ENCODE results near the gene C3AR1. TPM values are rescaled to one million over a fixed set of nuclear protein-coding genes. Genes with fewer than 3 reads are reported as not detected.
"Not testable (repeated sequence)": the region's sequence is repeated elsewhere in the genome, so short reads cannot be mapped to it uniquely, and the experiment has no call there.

The C3AR1 gene
- polyA plus RNA-seq (ENCODE audit: insufficient read length in 4 of 4) = 1 to 10 TPM; 2.3 to 4.0 (median 3.7) TPM

DNA sequence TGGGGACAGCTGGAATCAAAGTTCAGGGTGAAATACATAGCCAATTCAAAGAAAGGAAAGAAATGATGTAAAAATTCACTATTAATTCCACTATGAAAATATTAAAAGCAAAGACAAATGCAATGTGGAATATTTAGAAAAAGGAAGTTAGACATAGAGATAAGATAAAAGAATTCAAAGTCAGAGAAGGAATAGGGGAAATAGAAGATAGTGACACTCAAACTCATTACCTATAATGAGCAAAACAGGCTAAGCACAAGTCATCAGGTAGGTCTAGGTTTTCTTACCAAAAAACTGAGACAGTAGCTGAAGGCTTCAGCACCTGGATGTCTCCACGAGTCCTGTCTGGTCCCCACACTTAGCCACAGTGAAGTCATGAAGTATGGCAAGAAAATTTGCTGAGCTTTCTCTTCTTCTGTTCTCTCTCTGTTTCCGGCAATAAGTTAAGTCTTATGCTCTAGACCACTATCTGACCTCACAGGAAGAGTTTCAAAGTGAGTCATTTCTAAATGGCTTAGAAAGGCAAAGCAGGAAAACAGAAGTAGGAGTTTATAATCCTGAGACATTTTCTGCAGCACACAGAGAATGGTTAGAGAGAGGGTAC, at the start of gene C3AR1:
Gene C3AR1, minus strand, starts transcription at position 369 of the 604 bp plus-strand sequence. CDS start 6,174 bp downstream, outside the sequence.
- DNase-seq (ENCODE audit: low read depth in 4 of 4, low spot score in 3 of 4) = no peak

DNA sequence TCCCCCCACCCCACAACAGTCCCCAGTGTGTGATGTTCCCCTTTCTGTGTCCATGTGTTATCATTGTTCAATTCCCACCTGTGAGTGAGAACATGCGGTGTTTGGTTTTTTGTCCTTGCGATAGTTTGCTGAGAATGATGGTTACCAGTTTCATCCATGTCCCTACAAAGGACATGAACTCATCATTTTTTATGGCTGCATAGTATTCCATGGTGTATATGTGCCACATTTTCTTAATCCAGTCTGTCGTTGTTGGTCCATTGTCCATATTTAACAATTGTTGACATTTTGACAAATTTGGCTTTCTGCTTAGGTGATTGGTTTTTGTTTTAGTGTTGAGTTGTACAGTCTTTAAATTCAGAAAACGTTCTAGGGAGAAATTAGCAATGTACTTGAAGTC, 47.0 kb upstream of the C3AR1 start:
- not testable (repeated sequence) for DNase-seq (ENCODE audit: low read depth in 4 of 4, low spot score in 3 of 4)

DNA sequence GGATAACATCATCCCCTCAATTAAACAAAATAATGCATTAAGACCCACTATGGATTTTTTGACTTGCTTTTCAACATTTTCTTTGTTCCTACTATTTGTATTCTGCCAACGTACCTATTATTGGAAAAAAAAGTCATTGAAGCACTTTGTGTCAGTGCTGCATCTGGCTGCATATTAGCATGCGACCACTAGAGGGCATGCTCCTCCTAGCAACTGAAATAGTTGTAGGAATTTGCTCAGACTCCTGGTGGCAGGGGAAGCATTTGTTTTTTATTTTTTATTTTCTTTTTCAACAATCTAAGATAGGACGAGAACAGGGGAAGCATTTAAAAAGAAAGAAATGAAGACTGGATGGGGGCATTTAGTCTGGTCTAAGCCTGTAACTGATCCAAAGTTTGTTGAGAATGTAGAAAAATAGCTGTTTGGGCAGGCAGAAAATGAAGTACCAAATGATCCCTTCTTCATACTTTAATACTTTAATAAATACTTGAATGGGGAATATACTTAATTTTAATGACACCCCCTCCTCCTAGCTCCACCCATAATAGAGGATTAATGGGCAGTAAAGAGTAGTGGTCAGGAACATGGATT, 42.7 kb upstream of the C3AR1 start:
- DNase-seq (ENCODE audit: low read depth in 4 of 4, low spot score in 3 of 4) = peak; percentile 60 to 69 (median 62)

DNA sequence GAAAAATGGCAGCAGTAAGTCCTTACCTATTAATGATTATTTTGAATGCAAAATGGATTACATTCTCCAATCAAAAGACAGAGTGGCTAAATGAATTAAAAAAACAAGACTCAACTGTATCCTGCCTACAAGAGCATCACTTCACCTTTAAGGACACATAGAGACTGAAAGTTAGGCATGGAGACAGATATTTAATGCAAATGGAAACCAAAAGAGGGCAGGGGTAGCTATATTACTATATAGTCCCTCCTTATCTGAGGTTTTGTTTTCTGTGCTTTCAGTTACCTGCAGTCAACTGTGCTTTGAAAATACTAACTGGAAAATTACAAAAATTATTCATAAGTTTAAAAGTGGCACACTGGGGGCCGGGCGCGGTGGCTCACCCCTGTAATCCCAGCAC, 33.1 kb upstream of the C3AR1 start:
- DNase-seq (ENCODE audit: low read depth in 4 of 4, low spot score in 3 of 4) = no peak

DNA sequence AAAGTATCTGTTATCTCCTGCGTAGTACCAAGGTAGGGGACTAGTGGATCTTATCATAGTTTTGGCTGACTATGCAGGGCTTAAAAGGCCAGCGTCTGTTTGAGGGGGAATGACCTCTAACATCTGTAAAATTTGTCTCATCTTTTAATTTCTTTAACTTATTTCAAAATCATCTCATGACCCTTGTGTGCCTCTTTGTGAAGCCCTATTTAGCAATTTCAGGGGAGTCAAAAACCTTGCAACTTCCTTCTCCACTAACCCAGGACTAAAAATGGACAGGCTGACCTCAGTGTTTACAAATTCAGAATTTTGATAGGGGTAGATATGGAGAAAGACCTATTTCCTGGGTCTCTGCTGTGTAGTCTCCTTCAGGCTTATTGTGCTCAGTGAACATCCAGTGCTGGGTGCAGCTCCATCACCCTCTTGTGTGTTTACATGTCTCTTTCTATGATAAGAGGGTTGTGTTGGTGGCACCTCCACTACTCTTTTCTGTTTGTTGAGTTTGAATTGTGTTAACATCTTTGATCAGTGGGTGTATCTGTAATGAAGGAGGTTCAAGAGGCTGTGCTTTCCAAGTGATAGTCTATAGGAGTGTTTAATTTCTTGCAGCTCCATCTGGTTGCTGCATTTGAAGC, 30.2 kb upstream of the C3AR1 start:
- DNase-seq (ENCODE audit: low read depth in 4 of 4, low spot score in 3 of 4) = no peak

DNA sequence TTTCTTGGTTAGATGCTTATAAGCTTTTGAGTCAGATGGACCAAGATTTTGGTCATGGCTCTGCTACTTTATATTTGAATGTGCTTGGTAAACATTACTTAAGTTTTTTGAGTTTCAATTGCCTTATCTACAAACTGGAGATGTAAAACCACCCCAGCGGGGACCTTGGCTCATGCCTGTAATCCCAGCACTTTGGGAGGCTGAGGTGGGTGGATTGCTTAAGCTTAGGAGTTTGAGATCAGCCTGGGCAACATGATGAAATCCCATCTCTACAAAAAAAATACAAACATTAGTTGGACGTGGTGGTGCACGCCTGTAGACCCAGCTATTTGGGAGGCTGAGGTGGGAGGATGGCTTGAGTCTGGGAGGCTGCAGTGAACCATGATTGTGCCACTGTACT, 27.1 kb upstream of the C3AR1 start:
- DNase-seq (ENCODE audit: low read depth in 4 of 4, low spot score in 3 of 4) = no peak

DNA sequence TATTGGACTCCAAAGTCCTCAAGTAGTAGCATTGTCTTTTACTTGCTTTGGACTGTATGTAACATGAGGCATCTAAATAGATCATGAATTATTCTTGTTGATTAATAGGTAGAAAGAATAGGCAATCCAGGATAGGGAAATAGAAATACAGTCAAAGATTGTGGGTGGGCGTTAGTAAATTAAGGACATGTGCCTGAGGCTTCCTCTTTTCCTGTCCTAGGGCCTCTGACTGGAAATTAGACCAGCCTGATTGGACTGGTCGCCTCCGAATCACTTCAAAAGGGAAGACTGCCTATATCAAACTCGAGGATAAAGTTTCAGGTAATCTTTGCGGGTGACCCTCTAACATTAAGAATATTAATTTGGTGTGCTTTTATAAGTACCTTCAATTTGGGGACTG, 23.6 kb upstream of the C3AR1 start:
- DNase-seq (ENCODE audit: low read depth in 4 of 4, low spot score in 3 of 4) = no peak

DNA sequence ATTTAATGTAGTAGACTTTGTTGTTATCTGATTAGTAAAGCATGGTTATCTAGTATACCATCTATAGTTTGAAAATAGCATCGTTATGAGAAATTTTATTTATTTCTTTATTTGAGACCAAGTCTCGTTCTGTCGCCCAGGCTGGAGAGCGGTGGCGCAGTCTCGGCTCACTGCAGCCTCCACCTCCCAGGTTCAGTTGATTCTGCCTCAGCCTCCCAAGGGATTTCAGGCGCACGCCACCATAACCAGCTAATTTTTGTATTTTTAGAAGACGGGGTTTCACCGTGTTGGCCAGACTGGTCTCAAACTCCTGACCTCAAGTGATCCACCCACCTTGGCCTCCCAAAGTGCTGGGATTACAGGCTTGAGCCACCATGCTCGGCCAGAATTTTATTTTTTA, 23.1 kb upstream of the C3AR1 start:
- not testable (repeated sequence) for DNase-seq (ENCODE audit: low read depth in 4 of 4, low spot score in 3 of 4)

DNA sequence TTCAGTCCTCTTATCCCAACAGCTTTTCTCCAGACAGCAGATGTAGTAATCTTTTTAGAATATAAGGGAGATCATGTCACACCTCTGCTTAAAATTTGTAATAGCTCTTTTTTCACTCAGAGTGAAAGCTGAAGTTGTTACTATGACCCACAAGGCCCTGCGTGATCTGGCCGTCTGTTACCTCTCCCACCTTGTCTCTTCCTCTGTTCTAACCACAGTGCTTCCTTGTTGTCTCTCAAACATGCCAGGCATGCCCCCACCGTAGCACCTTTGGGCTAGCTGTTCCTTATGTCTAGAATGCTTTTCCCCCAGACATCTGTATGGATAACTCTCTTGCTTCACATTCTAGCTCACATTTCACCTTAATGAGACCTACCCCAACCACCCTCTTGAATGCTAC, 22.4 kb upstream of the C3AR1 start:
- no peak for DNase-seq (ENCODE audit: low read depth in 4 of 4, low spot score in 3 of 4)

DNA sequence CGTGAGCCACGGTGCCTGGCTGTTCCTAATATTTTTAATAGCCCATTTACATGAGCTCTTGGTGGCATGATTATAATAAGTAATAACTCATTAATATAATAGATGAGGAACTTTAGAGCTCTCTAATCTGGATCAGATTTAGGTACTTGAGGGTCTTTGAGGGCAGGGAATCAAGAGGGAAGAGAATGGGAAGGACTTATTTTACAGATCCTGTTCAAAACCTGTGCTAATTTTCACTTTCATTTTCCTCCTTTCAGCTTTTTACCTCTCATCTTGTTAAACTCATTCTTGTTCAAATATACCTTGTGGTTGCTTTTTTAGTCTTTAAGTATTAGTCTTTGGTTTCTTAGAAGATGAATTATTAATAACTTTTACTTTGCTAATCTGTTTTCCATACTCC, 21.5 kb upstream of the C3AR1 start:
- DNase-seq (ENCODE audit: low read depth in 4 of 4, low spot score in 3 of 4) = no peak

DNA sequence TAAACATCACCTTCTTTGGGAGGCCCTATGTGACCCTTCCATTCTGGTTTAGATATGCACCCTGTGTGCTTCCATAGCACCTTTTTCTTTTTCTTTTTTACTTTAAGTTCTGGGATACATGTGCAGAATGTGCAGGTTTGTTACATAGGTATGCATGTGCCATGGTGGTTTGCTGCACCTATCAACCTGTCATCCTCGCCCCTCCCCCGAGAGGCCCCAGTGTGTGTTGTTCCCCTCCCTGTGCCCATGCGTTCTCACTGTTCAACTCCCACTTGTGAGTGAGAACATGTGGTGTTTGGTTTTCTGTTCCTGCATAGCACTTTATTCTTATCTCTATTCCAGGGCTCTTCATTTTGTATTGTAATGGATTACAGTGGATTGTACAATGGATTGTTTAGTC, 18.2 kb upstream of the C3AR1 start:
- DNase-seq (ENCODE audit: low read depth in 4 of 4, low spot score in 3 of 4) = not testable (repeated sequence)

DNA sequence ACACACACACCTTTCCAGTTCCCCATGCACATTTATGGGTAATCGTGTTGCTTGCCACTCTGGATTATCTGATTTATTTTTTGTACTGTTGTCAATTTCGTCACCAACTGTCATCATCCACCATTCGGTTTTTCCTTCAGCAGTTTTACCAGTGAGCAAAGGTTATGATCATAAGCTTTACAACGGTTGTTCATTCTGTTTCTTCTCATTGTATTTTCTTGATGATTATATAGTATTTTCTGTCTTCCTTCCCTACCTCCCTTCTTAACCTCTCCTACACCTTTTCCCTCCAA, 16.6 kb upstream of the C3AR1 start:
- DNase-seq (ENCODE audit: low read depth in 4 of 4, low spot score in 3 of 4) = no peak

DNA sequence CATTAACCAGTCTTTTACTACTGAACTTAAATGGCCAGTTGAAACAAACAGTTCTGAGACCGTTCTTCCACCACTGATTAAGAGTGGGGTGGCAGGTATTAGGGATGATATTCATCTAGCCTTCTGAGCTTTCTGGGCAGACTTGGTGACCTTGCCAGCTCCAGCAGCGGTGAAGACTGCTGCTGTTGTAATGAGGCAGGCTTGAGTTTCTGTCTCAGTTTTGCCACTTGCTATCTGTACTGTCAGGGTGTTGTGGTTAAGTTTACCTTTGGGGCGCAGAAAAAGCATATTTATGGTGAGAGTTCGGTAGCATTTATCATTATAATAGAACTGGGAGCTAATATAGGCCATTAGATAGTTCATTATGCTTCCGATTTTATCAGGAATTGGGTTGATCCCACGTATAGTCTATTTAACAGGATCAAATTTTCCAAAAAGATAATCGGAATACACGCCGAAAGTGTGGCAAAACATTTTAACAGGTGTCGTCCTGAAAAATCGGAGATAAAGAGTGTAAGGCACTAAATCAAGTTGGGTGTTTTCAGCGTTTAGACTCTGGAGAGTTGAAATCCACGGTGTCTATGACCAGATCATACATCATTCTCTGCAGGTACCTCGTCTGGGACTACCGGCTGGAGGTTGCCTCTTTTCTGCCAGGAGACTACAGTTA, 15.2 kb upstream of the C3AR1 start:
- peak in 3 of 4 donors; percentile 10 to 23 (median 10) for DNase-seq (ENCODE audit: low read depth in 4 of 4, low spot score in 3 of 4)

DNA sequence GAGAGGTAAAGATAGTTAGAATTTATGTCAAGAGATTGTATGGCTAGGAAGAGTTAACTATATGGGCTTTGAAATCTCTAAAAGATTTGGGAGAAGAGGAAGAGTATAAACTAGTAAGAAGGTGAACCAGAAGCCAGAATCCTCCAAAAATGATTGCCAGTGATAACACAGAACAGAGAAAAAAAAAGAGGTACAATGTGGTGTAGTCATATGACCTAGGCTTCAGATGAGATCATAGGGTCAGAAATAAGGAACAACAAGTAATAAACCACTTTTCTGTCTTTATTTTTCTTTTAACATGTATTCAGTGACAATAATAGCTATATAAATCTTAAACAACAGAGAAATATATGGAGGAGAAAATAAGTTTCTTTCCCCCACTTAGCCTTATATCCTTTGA, 14.0 kb upstream of the C3AR1 start:
- DNase-seq (ENCODE audit: low read depth in 4 of 4, low spot score in 3 of 4) = no peak

DNA sequence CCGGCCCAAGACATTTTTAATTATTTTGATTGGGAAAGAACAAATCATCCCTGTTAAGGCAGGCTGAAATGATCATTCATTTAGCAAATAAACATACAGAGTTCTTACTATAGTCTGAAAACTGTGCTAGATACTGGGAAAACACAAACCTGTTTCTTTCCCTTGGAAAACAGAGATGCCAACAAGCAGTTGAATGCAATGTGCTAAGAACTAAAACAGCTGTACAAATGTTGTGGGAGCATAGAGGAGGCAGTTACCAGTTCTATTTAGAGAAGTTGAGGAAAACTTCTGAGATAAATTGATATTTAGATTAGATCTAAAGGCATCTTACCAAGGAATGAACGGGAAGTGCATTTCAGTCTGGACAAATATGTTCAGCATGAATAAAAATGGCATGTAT, 12.8 kb upstream of the C3AR1 start:
- no peak for DNase-seq (ENCODE audit: low read depth in 4 of 4, low spot score in 3 of 4)

DNA sequence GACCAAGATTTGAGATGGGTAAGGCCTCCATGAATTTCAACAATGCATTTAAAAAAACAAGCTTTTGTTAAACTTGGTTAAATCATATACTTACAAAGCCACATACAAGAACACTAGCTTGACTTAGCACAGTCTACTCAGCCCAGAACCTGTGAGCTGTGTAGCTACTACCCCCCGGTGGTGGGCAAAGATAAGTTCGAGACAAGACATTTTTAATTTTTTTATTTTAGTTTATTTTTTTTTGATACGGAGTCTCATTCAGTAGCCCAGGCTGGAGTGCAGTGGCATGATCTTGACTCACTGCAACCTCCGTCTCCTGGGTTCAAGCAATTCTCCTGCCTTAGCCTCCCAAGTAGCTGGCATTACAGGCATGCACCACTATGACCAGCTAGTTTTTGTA, 12.2 kb upstream of the C3AR1 start:
- no peak for DNase-seq (ENCODE audit: low read depth in 4 of 4, low spot score in 3 of 4)

DNA sequence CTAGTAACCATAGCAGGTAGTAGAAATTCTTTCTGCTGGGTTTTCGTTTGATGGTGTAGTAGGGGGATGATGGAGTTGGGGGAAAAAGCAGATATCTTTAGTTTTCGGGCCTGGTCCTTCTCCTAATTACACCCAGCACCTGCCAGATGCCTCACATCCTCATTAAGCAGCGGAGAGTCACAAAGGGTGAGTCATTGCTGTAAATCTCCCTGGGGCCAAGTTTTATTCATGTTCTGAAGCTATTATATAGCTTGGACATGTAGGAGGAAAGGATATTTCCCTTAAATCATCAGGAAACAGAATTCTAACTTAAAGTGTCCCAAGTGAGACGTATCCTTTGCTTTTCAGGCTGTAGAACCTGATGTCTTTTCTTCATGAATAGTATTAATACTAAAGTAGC, 11.0 kb upstream of the C3AR1 start:
- no peak for DNase-seq (ENCODE audit: low read depth in 4 of 4, low spot score in 3 of 4)

DNA sequence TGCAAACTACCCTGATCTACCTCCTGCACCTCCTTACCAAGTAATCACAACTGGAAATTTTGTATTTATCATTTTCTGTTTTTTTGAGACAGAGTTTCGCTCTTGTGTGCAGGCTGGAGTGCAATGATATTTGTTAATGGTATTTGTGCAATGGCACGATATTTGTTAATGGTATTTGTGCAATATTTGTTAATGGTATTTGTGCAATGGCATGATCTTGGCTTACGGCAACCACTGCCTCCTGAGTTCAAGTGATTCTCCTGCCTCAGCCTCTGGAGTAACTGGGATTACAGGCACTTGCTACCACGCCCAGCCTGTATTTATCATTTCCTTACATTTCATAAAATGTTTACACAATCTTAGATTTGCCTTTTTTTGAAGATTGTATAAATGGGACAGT, 10.2 kb upstream of the C3AR1 start:
- no peak for DNase-seq (ENCODE audit: low read depth in 4 of 4, low spot score in 3 of 4)

DNA sequence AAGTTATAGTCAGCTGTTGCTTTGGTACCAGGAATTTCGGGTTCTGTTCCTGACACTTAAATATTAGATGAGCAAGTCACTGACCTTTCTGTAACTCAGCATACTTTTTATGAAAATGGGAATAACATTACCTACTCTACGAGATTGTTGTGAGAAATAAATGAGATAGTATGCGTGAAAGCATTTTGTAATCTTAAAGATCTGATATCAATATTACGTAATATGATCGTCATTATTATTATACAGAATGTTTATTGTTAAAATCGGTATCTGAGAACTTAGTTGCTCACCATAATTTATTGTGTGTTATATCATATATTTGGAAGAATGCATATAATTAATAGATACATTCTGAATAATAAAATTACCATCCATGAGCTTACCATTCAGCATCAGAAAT, 9.8 kb upstream of the C3AR1 start:
- DNase-seq (ENCODE audit: low read depth in 4 of 4, low spot score in 3 of 4) = no peak

DNA sequence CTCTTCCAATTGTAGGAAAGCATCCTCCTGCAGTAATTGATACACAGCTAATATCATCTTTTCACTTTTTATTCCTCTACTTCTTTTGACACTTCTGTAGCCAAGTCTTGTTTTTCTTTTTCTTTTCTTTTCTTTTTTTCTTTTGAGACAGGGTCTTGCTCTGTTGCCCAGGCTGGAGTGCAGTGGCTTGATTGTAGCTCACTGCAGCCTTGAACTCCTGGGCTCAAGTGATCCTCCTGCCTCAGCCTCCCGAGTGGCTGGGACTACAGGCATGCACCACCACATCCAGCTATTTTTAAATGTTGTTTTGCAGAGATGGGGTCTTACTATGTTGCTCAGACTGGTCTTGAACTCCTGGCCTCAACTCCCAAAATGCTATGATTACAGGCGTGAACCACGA, 5.7 kb upstream of the C3AR1 start:
- DNase-seq (ENCODE audit: low read depth in 4 of 4, low spot score in 3 of 4) = not testable (repeated sequence)

DNA sequence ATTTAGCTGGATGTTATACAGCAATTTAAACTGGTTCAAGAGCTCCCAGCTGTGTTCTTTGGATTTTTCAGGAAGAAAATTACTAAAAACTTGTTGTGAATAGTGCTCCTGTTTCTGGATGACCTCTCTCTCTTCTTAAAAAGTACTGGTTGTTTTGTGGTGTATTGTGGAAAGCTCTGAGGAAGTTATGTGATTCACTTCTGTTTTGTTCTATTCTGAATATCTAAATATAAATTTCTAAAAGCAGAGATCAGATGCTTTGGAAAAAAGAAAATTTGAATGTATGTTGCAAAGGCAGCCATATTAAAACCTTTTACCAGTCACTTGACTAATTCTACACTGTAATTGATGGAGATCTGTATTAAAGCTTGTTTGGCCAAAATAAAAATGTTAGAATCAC, 3.4 kb upstream of the C3AR1 start:
- no peak for DNase-seq (ENCODE audit: low read depth in 4 of 4, low spot score in 3 of 4)

DNA sequence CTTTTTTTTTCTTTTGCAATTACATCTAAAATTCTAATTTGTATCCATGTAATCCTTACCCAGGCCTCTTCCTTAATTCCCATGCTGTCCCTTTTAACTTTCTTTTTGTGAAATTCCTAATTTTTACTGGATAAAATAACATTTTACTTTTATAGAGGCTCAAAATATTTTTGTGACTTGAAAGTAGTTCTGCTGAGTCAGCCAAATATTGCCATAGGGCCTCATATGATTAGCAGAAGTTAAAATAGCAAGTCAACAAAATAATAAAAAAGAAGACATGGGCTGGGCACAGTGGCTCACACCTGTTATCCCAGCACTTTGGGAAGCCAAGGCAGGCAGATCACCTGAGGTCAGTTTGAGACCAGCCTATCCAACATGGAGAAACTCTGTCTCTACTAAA, 2.0 kb downstream of the C3AR1 start:
- no peak for DNase-seq (ENCODE audit: low read depth in 4 of 4, low spot score in 3 of 4)

Data from right renal pelvis (tissue), 4 donors.